Measurements from ENCODE around the gene MEF2A.

GRCh38 chr15:99630607-99631131 lies 64.9 kb downstream of the MEF2A start:
- TF ChIP-seq, protein P1, sequence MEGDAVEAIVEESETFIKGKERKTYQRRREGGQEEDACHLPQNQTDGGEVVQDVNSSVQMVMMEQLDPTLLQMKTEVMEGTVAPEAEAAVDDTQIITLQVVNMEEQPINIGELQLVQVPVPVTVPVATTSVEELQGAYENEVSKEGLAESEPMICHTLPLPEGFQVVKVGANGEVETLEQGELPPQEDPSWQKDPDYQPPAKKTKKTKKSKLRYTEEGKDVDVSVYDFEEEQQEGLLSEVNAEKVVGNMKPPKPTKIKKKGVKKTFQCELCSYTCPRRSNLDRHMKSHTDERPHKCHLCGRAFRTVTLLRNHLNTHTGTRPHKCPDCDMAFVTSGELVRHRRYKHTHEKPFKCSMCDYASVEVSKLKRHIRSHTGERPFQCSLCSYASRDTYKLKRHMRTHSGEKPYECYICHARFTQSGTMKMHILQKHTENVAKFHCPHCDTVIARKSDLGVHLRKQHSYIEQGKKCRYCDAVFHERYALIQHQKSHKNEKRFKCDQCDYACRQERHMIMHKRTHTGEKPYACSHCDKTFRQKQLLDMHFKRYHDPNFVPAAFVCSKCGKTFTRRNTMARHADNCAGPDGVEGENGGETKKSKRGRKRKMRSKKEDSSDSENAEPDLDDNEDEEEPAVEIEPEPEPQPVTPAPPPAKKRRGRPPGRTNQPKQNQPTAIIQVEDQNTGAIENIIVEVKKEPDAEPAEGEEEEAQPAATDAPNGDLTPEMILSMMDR (IDR thresholded peaks at IDR 0.05) = no peak
- TF ChIP-seq POLR2A (IDR thresholded peaks at IDR 0.05) = no peak
